GM19468 (cell line): ENCODE data around the gene TRMT5.

Experiments used
- ATAC-seq: cut with Tn5 transposase; IDR thresholded peaks from one replicate; pipeline ENCODE4 v1.9.1; 2021; ENCODE audit warnings: mild to moderate bottlenecking, moderate library complexity, moderate number of reproducible peaks; ENCODE audit not compliant: unreplicated experiment; ENCODE audit errors: extremely low read depth

TRMT5 gene, protein sequence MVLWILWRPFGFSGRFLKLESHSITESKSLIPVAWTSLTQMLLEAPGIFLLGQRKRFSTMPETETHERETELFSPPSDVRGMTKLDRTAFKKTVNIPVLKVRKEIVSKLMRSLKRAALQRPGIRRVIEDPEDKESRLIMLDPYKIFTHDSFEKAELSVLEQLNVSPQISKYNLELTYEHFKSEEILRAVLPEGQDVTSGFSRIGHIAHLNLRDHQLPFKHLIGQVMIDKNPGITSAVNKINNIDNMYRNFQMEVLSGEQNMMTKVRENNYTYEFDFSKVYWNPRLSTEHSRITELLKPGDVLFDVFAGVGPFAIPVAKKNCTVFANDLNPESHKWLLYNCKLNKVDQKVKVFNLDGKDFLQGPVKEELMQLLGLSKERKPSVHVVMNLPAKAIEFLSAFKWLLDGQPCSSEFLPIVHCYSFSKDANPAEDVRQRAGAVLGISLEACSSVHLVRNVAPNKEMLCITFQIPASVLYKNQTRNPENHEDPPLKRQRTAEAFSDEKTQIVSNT

DNA sequence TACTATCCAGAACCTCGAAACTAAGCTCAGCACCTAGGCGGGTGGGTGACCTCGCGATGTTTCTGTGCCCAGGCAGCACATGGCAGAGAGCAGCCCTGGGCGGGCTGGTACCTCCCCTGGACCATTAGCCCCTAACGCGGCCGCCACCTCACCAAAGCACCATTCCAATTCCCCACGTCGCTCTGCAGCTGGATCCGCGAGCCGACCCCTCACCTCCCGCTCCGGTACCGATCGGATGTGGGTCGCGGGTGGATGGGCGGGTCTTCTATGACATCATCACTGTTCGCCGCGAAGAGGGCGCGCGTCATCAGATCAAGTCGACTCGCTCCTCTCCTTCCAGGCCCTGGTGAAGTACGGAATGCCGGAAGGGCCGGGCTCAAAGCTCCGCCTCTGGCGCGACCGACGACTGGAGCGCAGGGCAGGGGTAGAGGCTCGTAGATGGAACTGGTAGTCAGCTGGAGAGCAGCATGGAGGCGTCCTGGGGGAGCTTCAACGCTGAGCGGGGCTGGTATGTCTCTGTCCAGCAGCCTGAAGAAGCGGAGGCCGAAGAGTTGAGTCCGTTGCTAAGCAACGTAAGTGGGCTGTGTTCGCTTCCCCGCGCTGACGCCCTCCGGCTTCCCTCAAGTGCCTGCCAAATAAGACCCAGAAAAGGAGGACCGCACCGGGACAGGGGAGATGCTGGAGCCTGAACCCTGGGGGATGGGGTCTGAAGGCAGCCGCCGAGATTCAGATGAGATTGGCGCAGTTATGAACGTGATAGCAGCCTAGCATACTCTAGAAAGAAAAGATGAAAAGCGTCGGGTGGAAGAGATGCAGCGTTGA lies at the start of gene TRMT5, which contains the start of gene SLC38A6:
TSS of gene TRMT5 (minus strand) at position 269 of the 822 bp plus-strand sequence. CDS start at position 163, 106 bp downstream.
TSS of gene SLC38A6 (plus strand) at position 435 of the 822 bp plus-strand sequence. CDS start at position 468, 33 bp downstream.
- peak; percentile 77 for ATAC-seq

DNA sequence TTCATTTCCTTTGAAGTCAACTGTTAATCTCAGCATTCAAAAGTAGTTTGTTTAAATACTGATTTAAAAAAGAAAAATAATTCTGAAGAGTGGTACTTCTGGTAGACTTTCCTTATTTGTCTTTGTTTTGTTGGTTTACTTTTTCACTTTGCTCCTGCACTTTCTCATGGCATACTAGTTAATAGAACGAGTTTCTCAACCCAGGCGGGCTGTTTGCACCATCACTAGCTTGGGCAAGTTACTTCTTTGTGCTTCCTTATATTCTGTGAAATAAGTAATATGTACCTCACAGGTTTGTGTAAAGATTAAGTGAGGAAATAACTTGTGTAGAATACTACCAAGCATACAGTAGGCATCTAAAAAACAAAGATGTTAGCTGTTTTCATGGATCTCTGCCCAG lies 45.6 kb upstream of the TRMT5 start:
- ATAC-seq = no peak

DNA sequence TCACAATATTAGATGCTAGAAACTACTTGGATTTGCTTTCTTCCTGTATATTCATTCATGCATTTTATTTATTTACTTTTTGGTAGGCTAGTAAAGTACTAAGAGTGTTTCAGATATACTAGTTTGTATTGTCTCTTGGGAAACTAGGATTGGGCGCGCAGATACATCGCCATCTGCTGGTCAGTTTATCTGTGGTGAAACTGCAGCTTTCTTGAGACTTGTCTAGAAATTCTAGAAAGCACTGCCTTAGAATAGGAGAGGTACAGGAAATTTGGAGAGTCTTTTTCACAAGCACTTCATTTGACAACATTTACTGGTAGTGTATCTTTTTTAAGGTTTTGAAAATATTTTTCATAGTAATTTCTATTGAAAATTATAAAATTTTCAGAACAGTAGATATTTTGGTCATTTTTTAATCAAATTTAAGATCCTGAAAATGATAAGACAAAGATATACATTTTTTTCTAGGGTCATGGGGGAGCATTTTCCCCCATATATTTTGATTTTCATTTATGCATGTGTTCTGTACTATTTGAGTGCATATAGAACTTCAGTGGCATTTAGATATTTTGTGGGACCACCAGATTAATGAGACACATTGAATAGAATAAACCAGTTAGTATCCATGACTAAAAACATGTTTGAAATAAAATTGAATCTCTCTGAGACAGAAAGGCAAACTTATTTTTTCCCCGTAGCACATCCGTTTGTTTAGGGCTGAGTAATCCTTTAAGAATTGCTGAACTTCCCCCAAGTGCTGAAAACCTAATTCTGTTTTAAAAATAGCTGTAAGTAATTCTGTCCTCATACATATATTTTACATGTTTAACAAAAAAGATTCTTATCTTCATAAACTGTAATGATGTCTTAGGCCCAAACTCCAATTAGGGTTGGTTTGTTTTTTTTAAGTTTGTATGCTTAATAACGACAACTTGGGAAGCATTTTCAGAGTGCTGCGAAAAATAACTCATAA lies 44.7 kb upstream of the TRMT5 start:
- no peak for ATAC-seq

DNA sequence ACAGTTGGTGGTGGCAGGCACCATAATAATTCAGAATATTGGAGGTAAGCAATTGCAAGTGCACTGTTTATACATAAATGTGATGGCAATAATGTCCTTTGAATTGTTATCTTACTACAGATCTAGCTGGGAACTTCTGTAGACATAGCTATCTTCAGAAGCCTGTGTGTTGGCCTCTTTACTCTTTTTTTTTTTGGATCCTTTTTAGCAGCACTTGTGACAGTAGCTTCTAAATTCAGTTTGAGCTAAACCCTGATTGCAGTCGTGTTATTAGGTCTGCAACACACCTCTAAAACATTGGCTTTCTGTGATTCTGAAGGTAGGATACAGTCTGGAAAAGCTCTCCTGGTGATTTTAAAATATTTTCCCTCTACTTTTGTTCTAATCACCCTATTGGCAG lies 38.7 kb upstream of the TRMT5 start:
- no peak for ATAC-seq

DNA sequence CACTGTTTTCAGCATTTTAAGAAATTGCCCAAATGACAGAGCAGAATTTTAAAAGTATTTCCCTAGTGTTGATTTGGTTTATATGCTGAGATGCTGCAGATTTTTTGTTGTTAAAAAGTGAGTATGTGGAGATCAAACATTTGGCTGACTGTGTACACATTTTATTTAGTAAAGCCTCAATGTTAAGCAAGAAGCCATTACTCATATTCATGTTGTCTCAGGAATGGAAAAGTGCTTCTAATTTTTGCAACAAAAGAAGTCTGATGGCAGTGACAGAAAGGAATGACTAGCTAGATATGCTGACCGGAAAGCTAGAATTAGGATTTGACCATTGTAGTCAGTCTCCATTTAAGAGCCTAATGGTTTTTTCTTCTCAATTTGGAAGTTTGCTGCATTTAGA lies 22.7 kb upstream of the TRMT5 start:
- no peak for ATAC-seq

DNA sequence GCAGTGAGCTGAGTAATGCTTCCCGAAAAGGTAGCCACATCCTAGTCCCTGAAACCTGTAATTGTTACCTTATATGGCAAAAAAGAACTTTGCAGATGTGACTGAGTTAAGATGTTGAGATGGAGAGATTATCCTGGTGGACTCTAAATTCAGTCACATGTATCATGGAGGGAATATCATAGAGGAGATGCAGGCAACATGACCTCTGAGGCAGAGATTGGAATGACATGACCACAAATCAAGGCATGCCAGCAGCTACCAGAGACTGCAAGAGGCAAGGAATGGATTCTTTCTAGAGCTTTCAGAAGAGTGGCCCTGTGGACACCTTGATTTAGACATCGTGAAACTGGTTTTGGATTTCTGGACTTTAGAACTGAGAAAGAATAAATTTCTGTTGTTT lies 18.7 kb upstream of the TRMT5 start:
- no peak for ATAC-seq

DNA sequence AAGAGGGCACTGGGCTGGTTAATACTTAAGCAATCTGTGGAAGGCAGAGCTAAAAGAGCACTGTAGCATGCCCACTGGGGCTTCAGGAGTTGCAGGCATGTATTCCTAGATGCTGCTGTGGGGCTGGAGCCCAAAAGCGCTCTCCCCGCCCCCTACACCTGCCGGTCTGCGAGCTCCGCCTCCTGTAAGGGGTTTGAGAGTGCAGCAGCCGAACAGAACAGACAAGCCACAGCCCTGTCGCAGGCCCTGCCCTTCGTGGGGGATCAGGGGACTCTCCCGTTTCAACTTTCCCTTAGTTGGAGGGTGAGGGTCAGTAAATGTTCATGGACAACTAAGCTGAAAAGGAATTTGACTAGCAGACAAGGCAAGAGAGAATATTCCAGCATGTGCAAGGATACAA lies 17.7 kb upstream of the TRMT5 start:
- ATAC-seq = no peak

DNA sequence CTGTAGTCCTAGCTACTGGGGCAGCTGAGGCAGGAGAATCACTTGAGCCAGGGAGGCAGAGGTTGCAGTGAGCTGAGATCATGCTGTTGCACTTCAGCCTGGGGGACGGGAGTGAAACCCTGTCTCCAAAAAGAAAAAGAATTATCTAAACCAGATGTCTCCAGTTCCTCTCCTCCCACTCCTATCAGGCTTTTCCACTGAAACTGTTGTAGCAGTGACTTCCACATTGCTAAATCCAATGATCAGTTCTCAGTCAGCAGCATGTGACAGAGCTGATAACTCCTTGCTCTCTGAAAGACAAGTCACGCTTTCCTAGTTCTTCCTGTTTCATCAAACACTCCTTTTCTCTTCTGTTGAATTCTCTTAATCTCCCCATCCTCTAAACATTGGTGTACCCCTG lies 8.7 kb upstream of the TRMT5 start:
- ATAC-seq = no peak

DNA sequence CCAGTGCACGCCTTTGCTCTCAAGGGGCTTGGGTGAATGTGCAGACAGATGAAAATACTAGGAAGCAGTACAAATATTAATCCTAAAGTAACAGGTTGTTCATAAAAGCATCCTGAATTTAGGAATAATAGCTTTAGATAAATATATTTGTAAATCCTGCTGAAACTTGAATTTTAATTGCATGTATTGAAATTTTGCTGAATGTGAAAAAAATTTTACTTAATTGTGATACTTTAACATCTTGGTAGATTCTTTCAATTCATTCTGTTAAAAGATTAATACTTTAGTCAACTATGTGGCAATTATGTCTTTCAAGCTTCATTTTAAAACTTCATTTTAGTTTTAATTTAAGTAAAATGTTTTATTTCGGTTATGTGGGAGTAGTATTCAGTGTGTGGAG lies 5.6 kb upstream of the TRMT5 start:
- no peak for ATAC-seq

DNA sequence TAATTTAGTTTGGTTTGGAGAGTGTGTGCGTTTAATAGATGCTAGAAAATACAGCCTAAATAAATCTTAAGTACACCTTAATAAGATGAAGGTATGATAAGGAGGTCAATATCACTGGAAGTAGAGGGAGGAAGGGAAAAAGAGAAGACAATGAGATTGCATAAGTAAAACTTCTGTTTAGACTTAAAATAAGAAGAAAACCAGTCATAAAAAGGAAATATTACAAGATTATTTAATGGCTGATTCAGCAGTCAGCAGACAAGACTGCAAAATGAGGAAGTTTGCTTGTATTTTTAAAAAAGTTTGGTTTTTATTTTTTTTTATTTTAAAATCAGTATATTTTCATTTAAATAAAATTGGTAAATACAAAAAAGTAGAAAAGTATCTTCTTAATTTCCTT lies 3.3 kb upstream of the TRMT5 start:
- no peak for ATAC-seq

DNA sequence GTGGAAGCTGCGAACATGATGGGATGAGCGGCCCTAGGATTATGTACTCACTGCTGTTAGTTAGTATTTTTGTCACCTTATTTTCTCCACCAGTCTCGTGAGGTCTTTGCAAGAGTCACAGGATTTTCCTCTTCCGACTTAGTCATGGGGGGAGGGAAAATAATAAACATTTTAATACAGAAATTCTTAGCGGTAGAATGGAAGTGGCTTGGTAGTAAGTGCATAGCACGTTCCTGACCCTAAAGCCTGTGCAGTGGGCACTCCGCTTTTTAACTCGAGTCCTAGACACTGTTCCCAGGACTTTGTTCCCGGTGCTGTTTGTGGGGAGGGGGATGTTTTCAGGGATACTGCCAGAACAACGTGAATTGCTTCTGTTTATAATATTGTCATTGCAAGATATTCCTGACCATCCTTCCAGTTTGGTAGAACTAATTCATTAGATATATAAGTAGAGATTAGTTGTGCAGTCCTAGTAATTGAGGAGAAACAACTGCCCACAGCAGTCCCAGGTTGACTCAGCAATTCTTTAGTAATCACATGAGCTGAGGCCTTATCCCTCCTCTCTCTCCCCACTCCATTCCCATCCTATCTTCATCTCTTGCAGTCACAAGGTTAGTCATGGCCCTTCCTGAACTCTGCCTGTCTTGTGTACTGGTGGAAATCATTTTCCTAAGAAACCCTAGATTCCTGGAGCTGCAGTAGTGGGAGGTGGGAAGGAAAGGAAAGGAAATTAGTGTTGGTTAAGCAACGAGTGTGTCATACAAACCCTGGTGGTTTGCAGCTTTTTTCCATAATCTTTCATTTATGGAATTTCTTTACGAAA lies 965 bp upstream of the TRMT5 start:
- ATAC-seq = no peak

DNA sequence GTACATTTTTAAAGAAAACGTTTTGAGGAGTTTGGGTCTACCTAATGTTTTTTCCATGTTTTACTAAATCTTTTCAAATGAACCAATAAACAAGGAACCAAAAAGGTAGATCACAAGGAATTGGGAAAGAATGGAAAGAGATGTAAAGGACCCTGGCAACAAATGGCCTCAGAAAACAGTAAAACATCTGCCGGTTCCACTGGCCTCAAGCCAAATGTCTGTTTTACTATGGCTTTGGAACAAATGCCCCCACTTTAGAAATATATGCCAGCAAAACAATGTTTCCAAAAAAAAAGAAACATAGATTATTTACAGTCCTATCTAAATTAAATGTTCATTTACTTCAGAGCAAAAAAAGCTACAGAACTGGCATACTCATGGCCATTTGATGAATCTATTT lies 3.0 kb downstream of the TRMT5 start:
- no peak for ATAC-seq

DNA sequence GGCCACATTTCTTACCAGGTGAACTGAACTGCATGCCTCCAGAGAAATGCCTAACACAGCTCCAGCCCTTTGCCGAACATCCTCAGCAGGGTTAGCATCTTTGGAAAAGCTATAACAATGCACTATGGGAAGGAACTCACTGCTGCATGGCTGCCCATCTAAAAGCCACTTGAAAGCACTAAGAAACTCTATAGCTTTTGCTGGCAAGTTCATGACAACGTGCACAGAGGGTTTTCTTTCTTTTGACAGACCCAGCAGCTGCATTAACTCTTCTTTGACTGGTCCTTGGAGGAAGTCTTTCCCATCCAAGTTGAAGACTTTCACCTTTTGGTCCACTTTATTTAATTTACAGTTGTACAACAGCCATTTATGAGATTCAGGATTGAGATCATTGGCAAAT lies 5.3 kb downstream of the TRMT5 start:
- no peak for ATAC-seq

DNA sequence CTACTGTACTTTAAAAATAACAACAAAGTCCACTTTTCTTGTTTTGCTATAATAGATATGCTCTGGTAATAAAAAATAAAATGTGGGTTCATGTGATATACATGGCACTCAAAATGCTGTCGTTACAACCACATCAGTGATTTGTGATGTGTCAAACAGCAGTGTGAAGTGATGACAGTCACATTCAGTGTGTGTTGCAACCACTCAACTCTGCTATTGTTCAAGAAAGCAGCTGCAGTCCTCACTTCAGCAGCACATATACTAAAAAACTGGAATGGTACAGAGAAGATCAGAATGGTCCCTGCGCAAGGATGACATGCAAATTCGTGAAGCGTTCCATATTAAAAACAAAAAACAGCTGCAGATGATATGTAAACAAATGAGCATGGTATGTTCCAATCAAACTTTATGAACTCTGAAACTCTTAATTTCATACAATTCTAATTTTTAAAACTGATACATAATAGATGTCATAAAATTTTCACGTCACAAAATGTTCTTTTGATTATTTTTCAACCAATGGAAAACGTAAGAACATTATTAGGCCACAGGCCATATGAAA lies 6.7 kb downstream of the TRMT5 start:
- no peak for ATAC-seq

DNA sequence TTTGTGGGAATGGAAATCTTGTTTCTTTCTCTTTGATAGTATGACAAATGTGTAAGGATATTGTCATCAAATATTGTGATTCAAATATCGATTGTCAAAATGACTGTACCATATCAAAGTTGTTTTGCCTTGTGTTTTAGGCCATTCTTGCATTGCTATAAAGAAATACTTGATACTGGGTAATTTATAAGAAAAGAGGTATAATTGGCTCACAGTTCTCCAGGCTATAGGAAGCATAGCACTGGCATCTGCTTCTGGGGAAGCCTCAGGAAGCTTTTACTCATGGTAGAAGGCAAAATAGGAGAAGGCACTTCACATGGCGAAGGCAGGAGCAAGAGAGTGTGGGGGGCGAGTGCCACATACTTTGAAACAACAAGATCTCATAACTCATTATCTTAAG lies 7.8 kb downstream of the TRMT5 start:
- ATAC-seq = no peak

DNA sequence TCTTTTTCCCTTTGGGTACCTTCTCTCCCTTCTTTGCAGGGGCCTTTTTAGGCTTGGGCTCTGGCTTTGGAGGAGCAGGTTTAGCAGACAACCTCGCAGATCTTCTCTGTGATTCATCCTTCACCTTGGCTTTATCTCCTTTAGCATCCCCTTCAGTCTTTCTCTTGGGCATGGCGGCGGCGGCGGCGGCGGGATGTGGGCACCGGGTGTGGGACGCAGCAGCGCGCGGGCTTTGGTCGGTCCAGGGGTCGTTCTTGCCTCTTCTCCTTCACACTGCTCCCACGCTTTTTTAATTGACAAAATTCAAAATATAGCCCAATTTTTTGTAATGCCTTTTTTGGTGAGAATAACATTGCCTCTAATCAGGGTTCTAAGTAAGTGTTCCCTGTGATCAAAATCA lies 8.6 kb downstream of the TRMT5 start:
- no peak for ATAC-seq

DNA sequence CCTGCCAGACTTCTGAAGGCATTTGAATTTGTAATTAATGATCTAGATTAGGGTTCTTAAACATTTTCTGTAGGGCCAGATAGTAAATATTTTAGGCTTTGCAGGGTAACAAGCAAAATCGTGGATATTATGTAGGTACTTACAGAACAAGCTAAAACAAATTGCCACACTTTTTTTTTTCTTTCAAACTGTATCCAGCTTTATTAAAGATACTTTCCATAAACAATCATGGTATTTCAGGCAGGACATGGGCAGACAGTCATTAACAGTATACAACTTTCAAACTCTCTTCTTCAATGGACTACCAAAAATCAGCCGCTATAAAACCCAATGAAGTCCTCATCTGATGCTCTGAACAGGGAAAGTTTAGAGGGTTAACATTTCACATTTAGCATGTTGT lies 9.6 kb downstream of the TRMT5 start:
- no peak for ATAC-seq

DNA sequence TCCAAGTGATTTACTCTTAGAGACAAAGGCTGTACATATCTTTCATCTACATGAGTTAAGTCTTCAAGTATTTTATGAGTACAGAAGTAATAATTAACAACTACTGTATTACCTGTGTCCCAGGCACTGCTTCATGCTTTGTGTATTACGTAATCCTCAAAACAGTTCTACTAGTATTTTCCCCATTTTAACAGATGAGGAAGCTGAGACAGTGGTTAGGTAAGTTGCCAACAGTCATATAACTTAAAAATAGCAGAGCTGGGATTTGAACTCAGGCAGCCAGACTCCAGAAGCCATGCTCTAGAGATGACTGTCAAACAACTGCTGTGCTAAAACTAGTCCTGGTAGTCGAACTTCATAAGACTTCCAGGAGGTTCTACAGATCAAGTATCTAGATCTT lies 10.7 kb downstream of the TRMT5 start:
- no peak for ATAC-seq

DNA sequence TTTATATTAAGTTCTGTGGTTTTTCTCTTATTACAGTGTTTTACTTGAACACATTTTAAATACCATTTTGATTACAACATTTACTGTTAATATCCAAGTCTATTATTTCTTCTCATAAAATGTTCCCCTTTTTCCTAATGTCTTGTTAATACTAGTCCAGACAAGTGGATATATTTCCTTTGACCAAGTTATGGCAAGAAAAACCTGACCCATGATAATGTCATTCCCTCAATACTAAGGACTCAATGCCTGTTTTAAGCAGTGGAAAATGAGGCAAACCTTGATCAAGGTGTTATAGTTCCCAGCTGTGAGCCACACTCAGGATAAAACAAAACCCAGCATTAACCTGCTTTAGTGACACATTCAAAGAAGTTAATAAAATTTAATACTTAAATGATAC lies 12.2 kb downstream of the TRMT5 start:
- no peak for ATAC-seq
